BJ (cell line): ENCODE results near the gene HIPK2. TPM values are rescaled to one million over a fixed set of nuclear protein-coding genes. Genes with fewer than 3 reads are reported as not detected.

ENCODE experiments used
- CTCF ChIA-PET: fragments of 350-600 bp; formaldehyde crosslinking; extraction: SDS; loops from one replicate; lab custom pipeline; 2021; ENCODE audit warnings: antibody characterized with exemption, inconsistent platforms; lab: Yijun Ruan, JAX
- POLR2A ChIA-PET: fragments of 300-600 bp; sonication (Branson Sonifier 250); formaldehyde crosslinking; extraction: SDS; loops from one replicate; lab custom pipeline; 2021; ENCODE audit warnings: antibody characterized with exemption; lab: Charles Lee
- DNase-seq: peaks from one replicate; pipeline ENCODE4 v3.0.0-alpha.2; 2011; ENCODE audit warnings: low read depth
- H3K27me3 ChIP-seq: 2 replicates; pipeline ENCODE4 v1.6.0; 2011; ENCODE audit warnings: low read length; ENCODE audit not compliant: control insufficient read depth, insufficient read depth
- H3K36me3 ChIP-seq: 2 replicates; pipeline ENCODE4 v1.5.1; 2011; ENCODE audit warnings: low read length; ENCODE audit not compliant: control insufficient read depth, insufficient read depth
- H3K4me3 ChIP-seq: 2 replicates; pipeline ENCODE4 v1.5.1; 2011; ENCODE audit warnings: low read depth, mild to moderate bottlenecking, control low read depth, low read length
- polyA plus RNA-seq: library from polyadenylated mRNA; depleted of rRNA; stranded (reverse); fragments of >200 nt; gene quantifications from 2 replicates; pipeline ENCODE4 v1.2.3, GENCODE V29; 2011
- TF ChIP-seq, protein P1 (sequence below): IDR thresholded peaks from 2 replicates; pipeline ENCODE4 v1.5.1; 2011; ENCODE audit warnings: low read depth, mild to moderate bottlenecking, control low read depth, inconsistent platforms, low read length, moderate library complexity; ENCODE audit not compliant: insufficient read depth

Gene HIPK2
- polyA plus RNA-seq, 1 experiment, result 3.6 TPM

DNA sequence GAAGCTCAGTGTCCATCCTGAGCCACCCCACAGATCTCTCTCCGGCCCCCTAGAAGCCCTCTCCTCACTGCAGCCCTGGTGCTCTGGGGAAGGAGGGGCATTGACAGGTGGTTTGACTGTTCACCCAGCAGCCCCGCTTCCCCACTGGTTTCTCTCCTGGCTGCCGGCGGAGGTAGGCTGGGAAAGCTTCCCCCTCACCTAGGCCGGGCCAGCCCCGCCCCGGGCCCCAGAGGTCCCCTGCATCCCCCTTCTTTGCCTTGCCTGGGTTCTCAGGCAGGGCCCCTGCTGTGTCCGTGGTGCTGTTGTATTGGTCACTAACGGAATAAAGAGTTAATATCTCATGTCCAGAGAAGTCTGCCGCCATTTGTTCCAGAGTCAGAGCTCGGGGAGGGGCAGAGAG lies 233.2 kb downstream of the HIPK2 start:
- Histone ChIP-seq H3K27me3 (peaks cover 2% of the 10 kb centered on the region), H3K36me3 (no peaks in the 10 kb centered on the region), H3K4me3 (no peak overlapping the region)
- POLR2A ChIA-PET, result no interaction called here
- CTCF ChIA-PET, result interaction anchor here (1.2 kb wide), 1 partner anchor 75 kb away, joined by 3 read pairs; no protein-coding TSS in a partner anchor
- TF ChIP-seq, protein P1, sequence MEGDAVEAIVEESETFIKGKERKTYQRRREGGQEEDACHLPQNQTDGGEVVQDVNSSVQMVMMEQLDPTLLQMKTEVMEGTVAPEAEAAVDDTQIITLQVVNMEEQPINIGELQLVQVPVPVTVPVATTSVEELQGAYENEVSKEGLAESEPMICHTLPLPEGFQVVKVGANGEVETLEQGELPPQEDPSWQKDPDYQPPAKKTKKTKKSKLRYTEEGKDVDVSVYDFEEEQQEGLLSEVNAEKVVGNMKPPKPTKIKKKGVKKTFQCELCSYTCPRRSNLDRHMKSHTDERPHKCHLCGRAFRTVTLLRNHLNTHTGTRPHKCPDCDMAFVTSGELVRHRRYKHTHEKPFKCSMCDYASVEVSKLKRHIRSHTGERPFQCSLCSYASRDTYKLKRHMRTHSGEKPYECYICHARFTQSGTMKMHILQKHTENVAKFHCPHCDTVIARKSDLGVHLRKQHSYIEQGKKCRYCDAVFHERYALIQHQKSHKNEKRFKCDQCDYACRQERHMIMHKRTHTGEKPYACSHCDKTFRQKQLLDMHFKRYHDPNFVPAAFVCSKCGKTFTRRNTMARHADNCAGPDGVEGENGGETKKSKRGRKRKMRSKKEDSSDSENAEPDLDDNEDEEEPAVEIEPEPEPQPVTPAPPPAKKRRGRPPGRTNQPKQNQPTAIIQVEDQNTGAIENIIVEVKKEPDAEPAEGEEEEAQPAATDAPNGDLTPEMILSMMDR, result no peak
- DNase-seq, result no peak

DNA sequence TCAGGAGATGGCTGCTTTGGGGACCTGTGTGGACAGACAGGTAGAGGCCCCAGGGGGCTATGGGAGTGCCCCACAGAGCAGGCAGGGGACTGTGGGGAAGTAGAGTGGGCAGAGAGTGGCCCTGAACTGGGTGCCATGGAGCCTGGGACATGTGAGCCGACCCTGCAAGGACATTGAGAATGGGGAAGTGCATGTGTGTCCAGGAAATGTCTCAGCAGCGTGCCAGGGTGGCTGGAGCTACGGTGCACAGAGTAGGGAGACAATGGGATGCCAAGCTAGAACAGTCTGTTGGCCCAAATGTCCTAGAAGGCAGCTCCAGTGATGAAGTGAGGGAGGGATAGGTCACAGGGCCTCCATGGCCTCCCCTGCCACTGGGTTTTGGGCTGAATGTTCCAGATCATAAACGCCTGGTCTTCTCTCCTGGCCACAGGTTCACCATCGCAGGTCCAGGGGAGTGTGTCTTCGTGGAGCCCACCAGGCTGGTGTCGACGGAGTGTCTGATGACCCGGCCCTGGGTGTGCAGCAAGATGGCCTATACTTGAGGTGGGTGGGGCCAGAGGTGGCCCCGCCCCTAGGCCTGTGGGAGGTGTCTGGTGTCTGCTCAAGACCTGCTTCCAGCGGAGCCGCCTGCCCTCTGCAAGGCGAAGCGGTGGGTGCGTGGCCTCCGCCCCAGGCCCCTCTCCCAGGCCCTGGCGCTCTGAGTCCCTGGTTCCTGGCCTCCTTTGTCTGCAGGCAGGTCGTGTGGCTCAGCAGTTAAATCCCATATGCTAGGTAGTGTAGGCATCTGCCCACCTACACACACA lies 233.8 kb downstream of the HIPK2 start:
- H3K27me3 ChIP-seq, result peaks cover 2% of the 10 kb centered on the region
- H3K36me3 ChIP-seq, result no peaks in the 10 kb centered on the region
- no peak for DNase-seq
- CTCF ChIA-PET, result interaction anchor here (1.2 to 1.3 kb wide), 2 partner anchors 14 to 75 kb away, joined by 3 to 4 read pairs; no protein-coding TSS in a partner anchor
- H3K4me3 ChIP-seq, result no peak overlapping the region
- TF ChIP-seq, protein P1, result no peak
- POLR2A ChIA-PET, result no interaction called here

DNA sequence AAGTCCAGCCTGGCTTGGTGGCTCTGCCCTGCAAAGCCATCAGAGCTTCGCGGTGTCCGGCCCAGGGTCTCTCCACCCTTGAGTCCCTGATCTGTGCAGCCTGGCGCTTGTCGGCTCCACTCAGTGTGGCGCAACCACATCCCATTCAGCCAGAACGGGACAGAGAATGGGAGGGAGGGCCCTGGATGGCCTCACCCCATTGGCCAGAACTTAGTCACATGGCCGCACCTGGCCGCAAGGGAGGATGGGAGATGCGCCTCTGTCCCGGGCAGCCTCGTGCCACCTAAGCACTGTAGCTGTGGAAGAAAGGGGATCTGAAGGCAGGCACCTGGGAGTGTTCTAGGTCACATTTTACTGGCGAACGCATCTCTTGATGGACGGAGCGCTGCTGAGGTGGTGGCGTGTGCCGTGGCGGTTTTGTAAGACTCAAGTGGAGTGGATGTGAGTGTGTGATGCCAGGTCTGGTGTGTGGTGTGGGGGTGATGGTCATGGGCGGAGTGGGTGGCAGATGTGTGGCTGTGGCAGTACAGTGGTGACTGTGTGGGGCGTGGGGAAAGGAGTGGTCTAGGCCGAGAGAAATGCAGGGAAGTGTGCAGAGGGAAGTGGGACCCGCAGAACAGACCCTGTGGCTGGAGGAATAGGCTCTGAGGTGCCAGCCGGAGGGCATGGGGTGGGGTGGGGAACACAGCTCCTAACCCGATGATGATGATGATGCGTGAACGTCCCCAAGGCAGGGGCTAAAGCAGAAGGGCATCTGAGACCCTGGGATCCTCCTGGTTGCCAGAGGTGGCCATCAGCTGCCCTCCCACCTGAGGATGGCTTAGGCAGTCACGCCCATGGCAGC lies 235.3 kb downstream of the HIPK2 start:
- ChIA-PET POLR2A (no interaction called here), CTCF (interaction anchor here (0.6 kb wide), 2 partner anchors 16 to 37 kb away, joined by 3 read pairs; no protein-coding TSS in a partner anchor)
- H3K4me3 ChIP-seq, result no peak overlapping the region
- no peak for DNase-seq
- H3K36me3 ChIP-seq, result no peaks in the 10 kb centered on the region
- TF ChIP-seq, protein P1, result no peak
- H3K27me3 ChIP-seq, result no peaks in the 10 kb centered on the region; the same call in none of the 2 replicates

DNA sequence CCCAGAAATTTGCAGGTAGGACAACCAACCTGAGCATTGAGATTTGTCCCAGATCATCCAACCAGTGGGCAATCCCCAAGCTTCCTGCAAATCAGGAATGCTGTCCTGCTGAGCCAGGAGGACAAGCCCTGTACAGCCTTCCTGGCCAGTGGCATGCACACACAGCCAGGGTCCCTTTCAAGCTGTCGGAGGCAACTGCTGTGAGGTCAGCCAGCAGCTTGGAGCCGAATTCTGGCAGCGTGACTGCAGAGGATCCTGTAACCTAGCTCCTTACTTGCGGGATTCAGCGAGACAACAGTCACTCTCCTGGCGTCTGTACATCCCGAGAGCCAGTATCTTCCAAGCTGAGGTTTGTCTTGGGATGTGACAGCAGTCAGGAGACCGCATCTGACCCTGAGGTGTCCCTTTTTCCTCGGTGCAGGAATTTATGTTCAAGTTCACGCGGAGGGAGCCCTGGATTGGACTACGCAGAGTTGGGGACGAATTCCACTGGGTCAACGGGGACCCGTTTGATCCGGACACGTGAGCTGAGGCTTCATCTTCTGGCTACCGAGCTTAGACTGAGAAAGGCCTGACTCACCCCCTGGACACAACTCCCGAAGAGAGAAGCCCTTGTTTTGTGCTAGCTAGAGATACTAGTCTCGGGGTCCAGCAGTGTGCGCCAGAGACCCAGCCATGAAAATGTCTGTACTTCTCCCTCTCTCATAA lies 236.0 kb downstream of the HIPK2 start:
- Histone ChIP-seq H3K4me3 (no peak overlapping the region), H3K27me3 (no peaks in the 10 kb centered on the region; the same call in none of the 2 replicates), H3K36me3 (no peaks in the 10 kb centered on the region)
- TF ChIP-seq, protein P1, result no peak
- DNase-seq, result no peak
- CTCF ChIA-PET, result interaction anchor here (0.6 to 1.1 kb wide), 3 partner anchors 17 to 42 kb away, joined by 3 read pairs; no protein-coding TSS in a partner anchor
- POLR2A ChIA-PET, result no interaction called here
